ENCODE results near the gene CACUL1.

- TF ChIP-seq CTCF (IDR thresholded peaks at IDR 0.05) (no peak), POLR2A (IDR thresholded peaks at IDR 0.05) (no peak), POLR2AphosphoS5 (IDR thresholded peaks at IDR 0.05) (no peak)
Measured at GRCh38 chr10:118669835-118670234, 84.9 kb downstream of the CACUL1 start.

Data from sigmoid colon (tissue), 4 donors.